Stimulated activated CD8-positive, alpha-beta memory T cell treated with anti-CD3 and anti-CD28 coated beads, Interleukin-12 subunit alpha, Interleukin-12 subunit beta, amount 100 ng/mL, for 4 hours (primary cell): ENCODE data around the gene LRRC3C.
"Not testable (repeated sequence)": the region's sequence is repeated elsewhere in the genome, so short reads cannot be mapped to it uniquely, and the experiment has no call there.

ENCODE experiments used
- DNase-seq: peaks from one replicate; pipeline ENCODE4 v3.0.0-alpha.2; 2020; ENCODE audit warnings: low read depth

The LRRC3C gene

GRCh38 chr17:39927101-39927928 lies at the start of gene LRRC3C, which contains the start of gene ORMDL3:
LRRC3C (plus strand) TSS chr17:39927732; CDS start chr17:39941524, 13,792 bp downstream.
ORMDL3 (minus strand) TSS chr17:39927601; CDS start chr17:39924203, 3,398 bp downstream.
- DNase-seq: peak; percentile 85

DNA sequence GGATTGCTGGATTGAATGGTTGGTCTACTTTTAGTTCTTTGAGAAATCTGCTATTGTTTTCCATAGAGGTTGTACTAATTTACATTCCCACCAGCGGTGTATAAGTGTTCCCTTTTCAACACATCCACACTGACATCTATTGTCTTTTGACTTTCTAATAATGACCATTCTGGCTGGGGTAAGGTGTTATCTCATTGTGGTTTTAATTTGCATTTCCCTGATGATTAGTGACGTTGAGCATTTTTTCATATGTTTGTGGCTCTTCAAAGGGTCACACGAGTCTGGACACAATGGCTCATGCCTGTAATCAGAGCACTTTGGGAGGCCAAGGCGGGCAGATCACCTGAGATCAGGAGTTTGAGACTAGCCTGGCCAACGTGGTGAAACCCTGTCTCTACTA lies 41.4 kb upstream of the LRRC3C start:
- not testable (repeated sequence) for DNase-seq

DNA sequence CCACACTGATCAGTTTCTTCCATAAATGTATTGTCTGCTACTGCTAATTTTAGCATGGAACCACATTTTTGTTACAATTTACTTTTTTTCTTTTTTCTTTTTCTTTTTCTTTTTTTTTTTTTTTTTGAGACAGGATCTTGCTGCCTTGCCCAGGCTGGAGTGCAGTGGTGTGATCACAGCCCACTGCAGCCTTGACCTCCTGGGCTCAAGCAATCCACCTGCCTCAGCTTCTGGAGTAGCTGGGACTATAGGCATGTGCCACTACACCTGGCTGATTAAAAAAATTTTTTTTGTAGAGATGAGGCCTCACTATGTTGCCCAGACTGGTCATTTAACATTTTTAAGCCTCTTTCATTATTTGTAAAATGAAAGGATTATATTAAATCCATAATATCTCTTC lies 40.5 kb upstream of the LRRC3C start:
- DNase-seq: no peak

GRCh38 chr17:39889200-39889599 lies 38.3 kb upstream of the LRRC3C start:
- no peak for DNase-seq

- DNase-seq: no peak
These were observed 32.7 kb upstream of the LRRC3C start for GRCh38 chr17:39894681-39895376.

DNA sequence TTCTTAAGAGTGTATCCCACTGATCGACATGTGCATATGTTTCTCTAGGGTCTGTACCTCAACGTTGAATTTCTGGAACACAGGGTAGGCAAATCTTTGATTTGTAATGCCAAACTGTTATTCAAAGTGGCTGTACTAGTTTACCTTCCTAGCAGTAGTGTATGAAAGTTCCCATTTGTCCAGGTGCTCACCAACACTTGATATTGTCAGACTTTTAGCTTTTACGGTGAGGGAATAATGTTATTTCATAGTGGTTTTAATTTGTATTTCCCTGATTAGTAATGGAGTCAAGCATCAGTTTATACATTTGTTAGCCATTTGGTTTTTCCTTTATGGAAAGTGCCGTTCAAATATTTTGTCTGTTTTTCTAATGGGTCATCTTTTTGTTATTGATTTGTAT lies 29.4 kb upstream of the LRRC3C start:
- no peak for DNase-seq

GRCh38 chr17:39899215-39899614 lies 28.3 kb upstream of the LRRC3C start:
- DNase-seq: no peak

- DNase-seq: not testable (repeated sequence)
These were observed 25.5 kb upstream of the LRRC3C start for GRCh38 chr17:39902027-39902426.

GRCh38 chr17:39903158-39903884 lies 24.2 kb upstream of the LRRC3C start:
- DNase-seq: no peak

GRCh38 chr17:39904990-39905288 lies 22.6 kb upstream of the LRRC3C start:
- no peak for DNase-seq

DNA sequence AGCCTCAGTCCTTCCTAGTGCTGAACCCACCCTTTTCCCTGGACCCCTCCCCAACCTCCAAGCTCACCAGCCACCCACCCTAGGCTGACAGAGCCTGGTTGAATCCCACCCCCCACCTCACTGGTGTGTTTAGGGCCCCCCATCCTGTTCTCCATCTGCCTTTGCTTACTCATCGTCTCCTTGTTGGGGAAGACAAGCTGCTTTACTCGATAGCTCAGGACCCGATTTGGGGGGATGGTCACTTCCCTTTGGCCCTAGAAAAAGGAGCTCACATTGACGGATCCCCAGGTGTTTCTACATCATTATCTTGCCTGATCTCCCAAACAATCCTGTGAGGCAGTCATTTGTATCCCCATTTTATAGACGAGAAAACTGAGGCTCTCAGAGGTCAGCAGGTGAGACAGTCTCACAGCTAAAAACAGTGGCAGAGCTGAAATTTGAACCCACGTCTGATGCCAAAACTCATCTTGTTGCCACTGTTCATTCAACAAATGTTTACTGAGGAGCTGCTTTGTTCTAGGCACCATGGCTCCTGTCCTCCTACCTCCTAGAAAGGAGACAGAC lies 18.7 kb upstream of the LRRC3C start:
- no peak for DNase-seq

GRCh38 chr17:39913989-39914388 lies 13.5 kb upstream of the LRRC3C start:
- DNase-seq: no peak

- DNase-seq: no peak
These were observed 12.0 kb upstream of the LRRC3C start for GRCh38 chr17:39915559-39915958.

DNA sequence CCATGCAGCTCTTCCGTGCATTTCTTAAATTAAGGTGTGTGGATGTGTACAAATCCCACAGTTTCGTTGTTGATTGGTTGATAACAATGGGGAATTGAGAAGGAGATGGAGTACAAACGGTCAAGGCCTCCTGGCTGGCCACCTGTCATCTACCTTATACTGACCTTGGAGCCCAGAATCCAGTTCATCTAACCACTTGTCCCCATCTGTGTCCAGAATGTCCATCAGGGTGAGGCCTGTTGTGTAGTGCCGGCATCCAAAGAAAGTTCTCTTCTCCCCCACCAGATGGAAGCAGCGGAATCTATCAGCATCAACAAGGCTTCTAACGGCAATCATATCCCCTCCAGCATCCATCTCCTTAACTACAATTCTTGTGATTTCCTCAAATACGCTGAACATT lies 10.6 kb upstream of the LRRC3C start:
- DNase-seq: no peak

- no peak for DNase-seq
These were observed 8.3 kb upstream of the LRRC3C start for GRCh38 chr17:39919087-39919683.

- peak; percentile 26 for DNase-seq
These were observed 7.0 kb upstream of the LRRC3C start for GRCh38 chr17:39920218-39921210.

- no peak for DNase-seq
These were observed 6.2 kb upstream of the LRRC3C start for GRCh38 chr17:39921323-39921722.

- DNase-seq: no peak
These were observed 5.5 kb upstream of the LRRC3C start for GRCh38 chr17:39922006-39922405.

DNA sequence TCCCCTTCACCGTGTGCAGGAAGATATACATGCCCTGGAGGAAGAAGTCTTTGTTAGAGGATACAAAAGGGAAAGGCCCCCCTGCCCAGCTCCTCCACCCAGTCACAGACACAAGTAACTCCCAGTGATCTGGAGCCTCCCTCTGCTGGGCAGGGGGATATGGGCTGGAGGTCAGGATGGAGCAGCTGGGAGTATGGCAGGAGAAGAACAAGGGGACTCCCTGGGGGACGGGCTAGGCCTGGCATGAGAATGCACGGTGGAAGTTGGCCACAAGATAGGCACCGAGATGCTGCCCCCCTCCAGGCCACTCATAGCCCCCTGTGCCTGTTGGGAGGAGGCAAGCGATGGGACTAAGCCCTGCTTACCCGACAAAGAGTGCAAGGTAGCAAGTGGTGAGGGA lies 4.3 kb upstream of the LRRC3C start:
- no peak for DNase-seq

DNA sequence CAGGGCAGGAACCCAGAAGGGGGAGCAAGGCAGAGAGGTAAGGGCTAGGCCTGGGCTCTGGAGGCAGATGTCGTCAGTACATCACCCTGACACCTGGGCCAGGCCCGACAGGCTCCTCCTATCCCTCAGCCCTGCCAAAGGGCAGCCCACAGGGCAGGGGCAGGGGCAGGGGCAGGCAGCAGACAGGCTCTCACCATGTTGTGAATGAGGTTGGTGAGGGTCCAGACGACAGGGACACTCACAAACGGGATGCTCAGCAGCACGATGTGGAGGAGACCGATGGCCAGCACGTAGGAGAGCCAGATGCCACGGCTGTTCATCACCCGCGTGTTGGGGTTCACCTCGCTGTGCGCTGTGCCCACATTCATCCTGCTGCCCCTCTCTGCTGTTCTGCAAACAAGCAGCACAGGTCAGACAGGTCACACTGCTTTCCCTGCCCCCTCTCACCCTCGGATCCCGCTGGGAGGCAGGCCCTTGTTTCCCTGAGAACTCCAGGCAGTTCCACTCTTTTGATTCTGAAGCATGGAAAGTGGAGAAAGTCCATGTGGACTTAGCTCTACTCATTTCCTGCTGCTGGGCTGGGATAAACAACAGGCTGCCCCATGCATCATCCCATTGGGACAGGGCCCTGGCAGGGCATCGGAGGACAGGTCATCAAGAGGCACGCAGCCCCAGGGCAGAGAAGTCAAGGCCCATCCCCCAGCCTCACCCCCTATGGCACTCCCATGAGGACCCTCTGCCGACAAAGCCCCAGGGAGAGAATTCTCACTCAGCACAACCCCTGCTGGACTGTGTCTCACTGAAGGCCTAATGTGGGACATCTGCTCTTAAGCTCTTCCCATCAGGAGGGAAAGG lies 3.5 kb upstream of the LRRC3C start:
- no peak for DNase-seq
